ENCODE data around the gene EXOG.

EXOG gene

GRCh38 chr3:38457111-38458003, 38.8 kb upstream of the EXOG start:
- Histone ChIP-seq H3K27ac (ENCODE audit: low read length) (no peak overlapping the region), H3K4me3 (ENCODE audit: low read length) (no peak overlapping the region), H3K27me3 (ENCODE audit: control insufficient read depth, insufficient read depth, low read length) (no peaks in the 10 kb centered on the region), H3K9me3 (ENCODE audit: control insufficient read depth, insufficient read depth, low read length) (no peaks in the 10 kb centered on the region), H3K36me3 (ENCODE audit: control insufficient read depth, insufficient read depth, low read length) (no peaks in the 10 kb centered on the region; the same call in none of the 2 replicates), H3K4me1 (ENCODE audit: control insufficient read depth, insufficient read depth, low read length) (peaks cover 10% of the 10 kb centered on the region)
- no CpG with 5 or more reads among the region's 9 CpGs for WGBS (ENCODE audit: insufficient coverage, insufficient read length)
- no peak for DNase-seq (ENCODE audit: low read depth, low spot score)

- Histone ChIP-seq H3K4me3 (ENCODE audit: low read length) (no peak overlapping the region), H3K9me3 (ENCODE audit: control insufficient read depth, insufficient read depth, low read length) (no peaks in the 10 kb centered on the region), H3K27ac (ENCODE audit: low read length) (no peak overlapping the region), H3K36me3 (ENCODE audit: control insufficient read depth, insufficient read depth, low read length) (no peaks in the 10 kb centered on the region; the same call in none of the 2 replicates), H3K27me3 (ENCODE audit: control insufficient read depth, insufficient read depth, low read length) (no peaks in the 10 kb centered on the region), H3K4me1 (ENCODE audit: control insufficient read depth, insufficient read depth, low read length) (peaks cover 10% of the 10 kb centered on the region)
- no CpG with 5 or more reads among the region's 13 CpGs for WGBS (ENCODE audit: insufficient coverage, insufficient read length)
- DNase-seq (ENCODE audit: low read depth, low spot score): no peak
Observed at GRCh38 chr3:38458796-38459498, 37.2 kb upstream of the EXOG start.

GRCh38 chr3:38459499-38460048, 36.6 kb upstream of the EXOG start:
- Histone ChIP-seq H3K4me1 (ENCODE audit: control insufficient read depth, insufficient read depth, low read length) (peaks cover 10% of the 10 kb centered on the region), H3K9me3 (ENCODE audit: control insufficient read depth, insufficient read depth, low read length) (no peaks in the 10 kb centered on the region), H3K36me3 (ENCODE audit: control insufficient read depth, insufficient read depth, low read length) (no peaks in the 10 kb centered on the region; the same call in 1 of the 2 replicates), H3K27me3 (ENCODE audit: control insufficient read depth, insufficient read depth, low read length) (no peaks in the 10 kb centered on the region), H3K27ac (ENCODE audit: low read length) (no peak overlapping the region), H3K4me3 (ENCODE audit: low read length) (no peak overlapping the region)
- WGBS (ENCODE audit: insufficient coverage, insufficient read length): no CpG with 5 or more reads among the region's 10 CpGs
- no peak for DNase-seq (ENCODE audit: low read depth, low spot score)

GRCh38 chr3:38460377-38461270, 35.5 kb upstream of the EXOG start:
- no peak overlapping the region for H3K27ac ChIP-seq (ENCODE audit: low read length)
- WGBS (ENCODE audit: insufficient coverage, insufficient read length): no CpG with 5 or more reads among the region's 12 CpGs

GRCh38 chr3:38465588-38466154, 30.5 kb upstream of the EXOG start:
- Histone ChIP-seq H3K9me3 (ENCODE audit: control insufficient read depth, insufficient read depth, low read length) (no peaks in the 10 kb centered on the region), H3K27me3 (ENCODE audit: control insufficient read depth, insufficient read depth, low read length) (no peaks in the 10 kb centered on the region)
- WGBS (ENCODE audit: insufficient coverage, insufficient read length): no CpG with 5 or more reads among the region's 1 CpG

More at GRCh38 chr3:38460377-38461270, 35.5 kb upstream of the EXOG start:
- no peaks in the 10 kb centered on the region for H3K9me3 ChIP-seq (ENCODE audit: control insufficient read depth, insufficient read depth, low read length)
- H3K4me1 ChIP-seq (ENCODE audit: control insufficient read depth, insufficient read depth, low read length): peaks cover 10% of the 10 kb centered on the region
- H3K4me3 ChIP-seq (ENCODE audit: low read length): no peak overlapping the region
- H3K36me3 ChIP-seq (ENCODE audit: control insufficient read depth, insufficient read depth, low read length): no peaks in the 10 kb centered on the region; the same call in 1 of the 2 replicates
- no peak for DNase-seq (ENCODE audit: low read depth, low spot score)
- H3K27me3 ChIP-seq (ENCODE audit: control insufficient read depth, insufficient read depth, low read length): no peaks in the 10 kb centered on the region

GRCh38 chr3:38468765-38469164, 27.4 kb upstream of the EXOG start:
- H3K27ac ChIP-seq (ENCODE audit: low read length): no peak overlapping the region
- no peaks in the 10 kb centered on the region for H3K9me3 ChIP-seq (ENCODE audit: control insufficient read depth, insufficient read depth, low read length)
- H3K4me1 ChIP-seq (ENCODE audit: control insufficient read depth, insufficient read depth, low read length): no peaks in the 10 kb centered on the region
- DNase-seq (ENCODE audit: low read depth, low spot score): no peak
- no CpG with 5 or more reads among the region's 1 CpG for WGBS (ENCODE audit: insufficient coverage, insufficient read length)
- no peaks in the 10 kb centered on the region for H3K36me3 ChIP-seq (ENCODE audit: control insufficient read depth, insufficient read depth, low read length)
- H3K27me3 ChIP-seq (ENCODE audit: control insufficient read depth, insufficient read depth, low read length): no peaks in the 10 kb centered on the region
- no peak overlapping the region for H3K4me3 ChIP-seq (ENCODE audit: low read length)

More at GRCh38 chr3:38465588-38466154, 30.5 kb upstream of the EXOG start:
- DNase-seq (ENCODE audit: low read depth, low spot score): no peak
- no peak overlapping the region for H3K27ac ChIP-seq (ENCODE audit: low read length)
- H3K36me3 ChIP-seq (ENCODE audit: control insufficient read depth, insufficient read depth, low read length): no peaks in the 10 kb centered on the region; the same call in 1 of the 2 replicates
- H3K4me1 ChIP-seq (ENCODE audit: control insufficient read depth, insufficient read depth, low read length): no peaks in the 10 kb centered on the region
- no peak overlapping the region for H3K4me3 ChIP-seq (ENCODE audit: low read length)

- H3K27me3 ChIP-seq (ENCODE audit: control insufficient read depth, insufficient read depth, low read length): no peaks in the 10 kb centered on the region
- H3K27ac ChIP-seq (ENCODE audit: low read length): no peak overlapping the region
- no peaks in the 10 kb centered on the region for H3K36me3 ChIP-seq (ENCODE audit: control insufficient read depth, insufficient read depth, low read length)
- DNase-seq (ENCODE audit: low read depth, low spot score): no peak
- H3K4me1 ChIP-seq (ENCODE audit: control insufficient read depth, insufficient read depth, low read length): no peaks in the 10 kb centered on the region
- no peaks in the 10 kb centered on the region for H3K9me3 ChIP-seq (ENCODE audit: control insufficient read depth, insufficient read depth, low read length)
- 100% methylated on average over 1 of the region's 1 CpG for WGBS (ENCODE audit: insufficient coverage, insufficient read length)
- no peak overlapping the region for H3K4me3 ChIP-seq (ENCODE audit: low read length)
Observed at GRCh38 chr3:38469852-38470251, 26.3 kb upstream of the EXOG start.

- no CpG with 5 or more reads among the region's 3 CpGs for WGBS (ENCODE audit: insufficient coverage, insufficient read length)
- H3K36me3 ChIP-seq (ENCODE audit: control insufficient read depth, insufficient read depth, low read length): no peaks in the 10 kb centered on the region
Observed at GRCh38 chr3:38471260-38471857, 24.8 kb upstream of the EXOG start.

GRCh38 chr3:38472342-38472741, 23.8 kb upstream of the EXOG start:
- H3K9me3 ChIP-seq (ENCODE audit: control insufficient read depth, insufficient read depth, low read length): no peaks in the 10 kb centered on the region
- no peaks in the 10 kb centered on the region for H3K27me3 ChIP-seq (ENCODE audit: control insufficient read depth, insufficient read depth, low read length)
- no CpG with 5 or more reads among the region's 1 CpG for WGBS (ENCODE audit: insufficient coverage, insufficient read length)
- no peaks in the 10 kb centered on the region for H3K4me1 ChIP-seq (ENCODE audit: control insufficient read depth, insufficient read depth, low read length)
- no peak overlapping the region for H3K4me3 ChIP-seq (ENCODE audit: low read length)
- H3K36me3 ChIP-seq (ENCODE audit: control insufficient read depth, insufficient read depth, low read length): no peaks in the 10 kb centered on the region
- H3K27ac ChIP-seq (ENCODE audit: low read length): no peak overlapping the region
- DNase-seq (ENCODE audit: low read depth, low spot score): no peak

More at GRCh38 chr3:38471260-38471857, 24.8 kb upstream of the EXOG start:
- DNase-seq (ENCODE audit: low read depth, low spot score): no peak
- Histone ChIP-seq H3K9me3 (ENCODE audit: control insufficient read depth, insufficient read depth, low read length) (no peaks in the 10 kb centered on the region), H3K4me3 (ENCODE audit: low read length) (no peak overlapping the region), H3K27ac (ENCODE audit: low read length) (no peak overlapping the region), H3K27me3 (ENCODE audit: control insufficient read depth, insufficient read depth, low read length) (no peaks in the 10 kb centered on the region), H3K4me1 (ENCODE audit: control insufficient read depth, insufficient read depth, low read length) (no peaks in the 10 kb centered on the region)

Measured in iPS DF 6.9 (cell line).